ENCODE data around the gene NCBP2L.
A peak's percentile ranks its signal among the peaks of the same experiment; 100 is the strongest.

Gene NCBP2L

GRCh38 chrX:107823042-107823441, 45.5 kb downstream of the NCBP2L start:
- DNase-seq (ENCODE audit: low read depth), result no peak
- no peak for TF ChIP-seq CTCF (IDR thresholded peaks at IDR 0.05; ENCODE audit: control insufficient read depth, insufficient read depth, low read depth, low read length, missing control alignments)
- no peak overlapping the region for H3K4me3 ChIP-seq (ENCODE audit: control insufficient read depth, low read depth, low read length)

- H3K4me3 ChIP-seq (ENCODE audit: control insufficient read depth, low read depth, low read length), result no peak overlapping the region
- DNase-seq (ENCODE audit: low read depth), result peak; percentile 39
- no peak for TF ChIP-seq CTCF (IDR thresholded peaks at IDR 0.05; ENCODE audit: control insufficient read depth, insufficient read depth, low read depth, low read length, missing control alignments)
Measured at GRCh38 chrX:107823456-107823855, 45.9 kb downstream of the NCBP2L start.

GRCh38 chrX:107825698-107826237, 48.2 kb downstream of the NCBP2L start, which contains the start of gene MID2:
Gene MID2, plus strand, starts transcription at chrX:107825866. Its CDS starts 561 bp downstream, at chrX:107826427.
- DNase-seq (ENCODE audit: low read depth), result no peak
- peak within 1 kb of the TSS; percentile 53 for H3K4me3 ChIP-seq (ENCODE audit: control insufficient read depth, low read depth, low read length)
- no peak for TF ChIP-seq CTCF (IDR thresholded peaks at IDR 0.05; ENCODE audit: control insufficient read depth, insufficient read depth, low read depth, low read length, missing control alignments)

GRCh38 chrX:107826238-107827029, 48.9 kb downstream of the NCBP2L start:
- DNase-seq (ENCODE audit: low read depth), result no peak
- peak overlapping the region; percentile 53 for H3K4me3 ChIP-seq (ENCODE audit: control insufficient read depth, low read depth, low read length)
- TF ChIP-seq CTCF (IDR thresholded peaks at IDR 0.05; ENCODE audit: control insufficient read depth, insufficient read depth, low read depth, low read length, missing control alignments), result no peak

- TF ChIP-seq CTCF (IDR thresholded peaks at IDR 0.05; ENCODE audit: control insufficient read depth, insufficient read depth, low read depth, low read length, missing control alignments), result no peak
- H3K4me3 ChIP-seq (ENCODE audit: control insufficient read depth, low read depth, low read length), result peak overlapping the region; percentile 34
- DNase-seq (ENCODE audit: low read depth), result no peak
Measured at GRCh38 chrX:107827030-107827831, 49.7 kb downstream of the NCBP2L start.

GRCh38 chrX:107827852-107828251, 50.3 kb downstream of the NCBP2L start:
- DNase-seq (ENCODE audit: low read depth), result no peak
- no peak for TF ChIP-seq CTCF (IDR thresholded peaks at IDR 0.05; ENCODE audit: control insufficient read depth, insufficient read depth, low read depth, low read length, missing control alignments)
- no peak overlapping the region for H3K4me3 ChIP-seq (ENCODE audit: control insufficient read depth, low read depth, low read length)
